Activated CD4-positive, alpha-beta T cell treated with anti-CD3 and anti-CD28 coated beads, Interleukin-2, amount 50 U/mL, for 48 hours (primary cell): ENCODE data around the gene CNNM4.
"Not testable (repeated sequence)": the region's sequence is repeated elsewhere in the genome, so short reads cannot be mapped to it uniquely, and the experiment has no call there.

ENCODE experiments used
- DNase-seq, 2 experiments: peaks; one replicate each; pipeline ENCODE4 v3.0.0-alpha.2; 2020

CNNM4 gene

DNA sequence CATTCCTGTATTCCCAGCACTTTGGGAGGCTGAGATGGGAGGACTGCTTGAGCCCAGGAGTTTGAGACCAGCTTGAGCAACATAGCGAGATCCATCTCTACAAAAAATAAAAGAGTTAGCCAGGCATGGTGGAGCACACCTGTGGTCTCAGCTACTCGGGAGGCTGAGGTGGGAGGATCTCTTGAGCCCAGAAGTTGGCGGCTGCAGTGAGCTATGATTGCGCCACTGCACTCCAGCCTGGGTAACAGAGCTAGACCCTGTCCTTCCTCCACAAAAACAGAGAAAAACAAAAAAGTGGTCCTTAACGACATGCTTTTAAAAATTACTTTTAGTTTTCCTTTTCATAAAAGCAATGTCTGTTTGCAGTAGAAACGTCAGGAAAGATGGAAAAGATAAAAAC is 35.8 kb downstream of the CNNM4 start:
- DNase-seq = not testable (repeated sequence)

DNA sequence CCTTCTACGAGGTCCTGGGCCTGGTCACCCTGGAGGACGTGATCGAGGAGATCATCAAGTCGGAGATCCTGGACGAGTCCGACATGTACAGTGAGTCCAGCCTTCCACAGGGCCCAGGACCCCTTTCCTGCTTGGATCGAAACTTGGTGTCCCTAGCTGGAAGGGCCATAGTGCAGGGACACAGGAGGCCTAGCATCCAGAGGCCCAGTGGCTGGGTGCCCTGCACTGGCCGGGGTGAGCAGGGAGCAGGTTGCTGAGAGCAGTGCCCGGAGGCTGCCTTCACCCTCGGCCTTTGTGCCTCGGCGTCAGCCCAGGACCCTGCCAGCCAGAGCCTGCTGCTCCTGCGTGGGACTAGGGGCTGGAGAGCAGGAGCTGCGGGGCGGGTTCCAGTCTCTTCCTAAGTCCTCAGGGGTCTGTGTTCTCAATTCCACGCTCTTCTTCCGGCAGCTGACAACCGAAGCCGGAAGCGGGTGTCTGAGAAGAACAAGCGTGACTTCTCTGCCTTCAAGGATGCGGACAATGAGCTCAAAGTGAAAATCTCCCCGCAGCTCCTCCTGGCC is 36.4 kb downstream of the CNNM4 start:
- no peak for DNase-seq

DNA sequence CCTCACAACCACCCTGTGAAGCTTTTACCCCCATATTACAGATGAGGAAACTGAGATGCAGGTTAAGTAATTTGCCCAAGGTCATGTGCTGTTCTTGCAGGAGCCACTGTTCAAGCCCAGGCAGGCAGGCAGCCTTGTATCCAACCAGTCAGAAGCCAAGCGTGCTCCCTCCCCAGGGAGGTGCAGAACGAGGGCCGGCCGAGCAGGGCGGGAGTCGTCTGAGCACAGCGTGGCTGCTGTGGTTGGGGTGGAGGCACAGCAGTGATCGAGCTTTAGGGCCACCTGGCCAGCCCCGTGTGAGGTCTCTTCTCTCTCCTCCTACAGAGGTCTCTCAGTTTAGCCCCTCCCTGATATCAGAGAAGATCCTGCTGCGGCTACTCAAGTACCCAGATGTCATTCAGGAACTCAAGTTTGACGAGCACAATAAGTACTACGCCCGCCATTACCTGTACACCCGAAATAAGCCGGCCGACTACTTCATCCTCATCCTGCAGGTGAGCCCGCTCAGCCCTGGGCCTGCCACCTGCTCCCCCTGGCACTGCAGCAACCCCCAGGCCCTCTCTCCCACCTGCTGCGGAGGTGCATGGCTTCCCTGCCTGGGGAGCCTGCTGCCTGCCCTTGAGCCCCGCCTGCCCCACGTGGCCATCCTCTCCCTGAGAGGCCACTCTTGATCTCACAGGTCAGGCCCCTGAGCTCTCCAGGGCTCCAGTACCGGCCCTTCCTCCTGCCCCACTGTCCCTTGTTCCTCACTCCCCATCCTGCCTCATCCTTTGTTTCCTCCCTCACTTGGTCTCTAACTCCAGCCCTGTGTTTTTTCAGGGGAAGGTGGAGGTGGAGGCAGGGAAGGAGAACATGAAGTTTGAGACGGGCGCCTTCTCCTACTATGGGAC is 38.3 kb downstream of the CNNM4 start:
- DNase-seq = no peak

DNA sequence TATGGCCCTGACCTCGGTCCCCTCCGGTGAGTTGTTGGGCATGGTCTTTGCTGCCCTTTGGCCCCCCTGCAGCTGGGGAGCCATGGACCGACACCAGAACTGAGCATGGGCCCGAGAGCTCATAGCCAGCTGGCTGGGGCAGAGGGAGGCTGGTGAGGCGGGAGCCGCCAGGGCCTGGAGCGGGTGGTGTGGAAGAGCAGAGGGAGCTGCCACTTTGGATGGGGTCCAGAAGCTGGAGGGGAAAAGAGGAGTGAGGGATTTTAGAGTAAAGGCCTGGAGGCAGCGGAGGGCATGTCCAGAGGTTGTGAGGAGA is 38.9 kb downstream of the CNNM4 start:
- no peak for DNase-seq

DNA sequence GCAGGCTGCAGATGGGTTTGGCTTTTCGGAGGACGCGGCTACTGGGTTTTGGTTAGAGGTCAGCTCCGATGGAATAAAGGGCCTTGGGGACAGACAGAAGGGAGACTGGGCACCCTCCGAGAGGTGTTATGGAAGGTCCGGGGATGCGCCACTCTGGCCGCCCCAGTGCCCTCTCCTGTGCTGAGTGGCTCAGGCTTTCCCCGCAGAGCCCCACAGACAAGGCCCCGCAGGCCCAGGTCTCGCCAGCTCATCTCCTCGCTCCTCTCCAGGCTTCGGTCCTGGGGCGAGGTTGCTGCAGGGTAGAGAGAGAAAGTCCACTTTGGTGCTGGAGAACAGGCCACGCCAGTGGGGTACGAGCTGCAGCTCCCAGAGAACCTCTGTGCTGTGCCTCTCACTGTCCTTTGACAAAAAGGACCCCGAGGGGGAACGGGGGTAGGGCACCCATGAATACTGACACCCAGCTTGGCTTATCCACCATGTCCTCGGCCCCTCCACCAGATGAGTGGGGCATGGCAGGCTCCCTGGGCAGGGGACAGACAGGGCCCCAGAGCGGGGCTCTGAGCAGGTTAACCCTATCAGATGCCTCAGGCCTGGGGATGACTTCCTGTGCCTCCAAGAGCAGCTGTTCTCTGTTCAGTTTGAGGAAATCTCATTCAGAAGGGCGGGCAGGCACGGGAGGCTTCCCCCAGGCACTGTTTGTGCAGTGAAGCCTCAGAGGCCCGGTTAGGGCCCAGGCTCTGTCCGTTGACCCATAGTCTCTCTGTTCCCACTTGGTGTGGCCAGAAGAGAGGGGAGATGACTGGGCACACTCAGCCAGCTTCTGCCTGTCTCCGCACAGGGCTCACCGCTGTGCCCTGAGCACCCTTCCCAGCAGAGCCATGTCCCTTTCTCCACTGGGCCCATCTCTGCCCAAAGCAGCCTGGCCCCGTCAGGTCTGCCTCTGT is 39.6 kb downstream of the CNNM4 start:
- no peak for DNase-seq

DNA sequence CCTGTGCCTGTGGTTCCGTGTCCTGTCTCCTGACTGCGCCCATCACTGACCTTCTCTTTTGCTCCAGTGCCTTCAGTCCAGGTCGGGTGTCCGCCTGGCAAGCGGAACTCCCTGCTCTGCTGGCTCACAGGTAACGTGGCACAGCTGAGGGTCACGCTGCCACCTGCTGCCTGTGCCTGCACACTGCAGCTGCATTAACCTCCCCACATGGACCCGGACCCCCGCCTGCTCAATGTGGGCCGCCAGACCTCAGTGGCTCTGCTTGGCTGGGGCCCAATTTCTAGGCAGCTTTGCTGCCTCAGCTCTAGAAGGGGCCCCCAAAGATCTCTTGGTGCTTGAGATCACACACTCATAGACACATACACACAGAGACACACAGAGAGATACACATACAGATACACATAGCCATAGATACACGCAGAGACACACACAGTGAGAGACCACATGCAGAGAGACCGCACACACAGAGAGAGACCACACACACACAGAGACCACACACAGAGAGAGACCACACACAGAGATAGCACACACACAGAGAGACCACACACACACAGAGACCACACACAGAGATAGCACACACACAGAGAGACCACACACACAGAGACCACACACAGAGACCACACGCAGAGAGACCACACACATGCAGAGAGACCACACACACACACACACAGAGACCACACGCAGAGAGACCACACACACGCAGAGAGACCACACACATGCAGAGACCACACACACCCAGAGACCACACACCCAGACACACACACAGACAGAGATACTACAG is 40.5 kb downstream of the CNNM4 start:
- peak; percentile 80 to 82 for DNase-seq

DNA sequence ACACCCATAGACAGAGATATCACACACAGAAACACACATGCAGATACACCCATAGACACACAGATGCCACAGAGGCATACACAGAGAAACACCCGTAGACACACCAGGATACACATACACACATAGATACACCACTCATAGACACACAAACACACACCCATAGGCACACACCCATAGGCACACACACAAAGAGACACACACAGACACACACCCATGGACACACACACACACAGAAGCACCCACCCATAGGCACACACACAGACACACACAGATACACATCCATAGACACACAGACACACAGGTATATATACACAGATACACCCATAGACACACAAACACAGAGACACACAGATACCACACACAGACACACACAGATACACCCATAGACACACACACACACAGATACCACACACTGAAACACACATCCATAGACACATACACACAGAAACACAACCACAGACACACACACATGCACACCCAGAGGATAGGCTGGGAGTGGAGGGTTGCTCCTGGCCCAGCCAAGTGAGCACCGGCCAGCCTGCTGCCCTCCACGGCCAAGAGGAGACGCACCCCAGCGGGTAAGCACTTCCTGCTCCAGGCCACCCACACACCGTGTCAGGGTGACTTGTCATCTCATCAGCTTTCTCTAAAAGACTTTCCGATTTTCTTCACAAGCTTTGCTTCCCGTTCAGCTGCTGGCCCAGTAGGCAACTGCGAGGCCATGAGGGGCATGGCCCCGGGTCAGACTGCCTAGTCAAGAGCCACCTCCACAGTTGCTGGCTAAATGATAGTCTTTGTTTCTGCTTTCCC is 41.3 kb downstream of the CNNM4 start:
- peak; percentile 59 to 68 for DNase-seq

DNA sequence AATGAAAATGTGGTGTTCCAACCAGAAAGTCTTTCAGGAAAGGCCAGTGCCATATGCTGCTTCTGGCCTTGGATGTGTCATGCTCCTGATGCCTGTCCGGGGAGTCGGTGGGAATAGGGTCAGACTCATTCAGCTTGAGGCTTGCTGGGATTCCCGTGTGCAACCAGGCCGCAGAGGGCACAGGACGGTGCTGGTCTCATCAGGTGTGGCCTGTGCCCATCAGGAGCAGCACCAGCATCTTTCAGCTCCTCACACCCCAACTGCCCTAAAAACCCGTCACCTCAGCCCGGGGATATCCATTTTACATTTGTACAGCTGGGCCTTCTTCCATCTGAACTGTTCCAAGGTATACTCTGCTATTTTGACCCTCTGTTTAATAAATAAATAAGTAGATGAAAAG is 42.0 kb downstream of the CNNM4 start:
- DNase-seq = no peak

DNA sequence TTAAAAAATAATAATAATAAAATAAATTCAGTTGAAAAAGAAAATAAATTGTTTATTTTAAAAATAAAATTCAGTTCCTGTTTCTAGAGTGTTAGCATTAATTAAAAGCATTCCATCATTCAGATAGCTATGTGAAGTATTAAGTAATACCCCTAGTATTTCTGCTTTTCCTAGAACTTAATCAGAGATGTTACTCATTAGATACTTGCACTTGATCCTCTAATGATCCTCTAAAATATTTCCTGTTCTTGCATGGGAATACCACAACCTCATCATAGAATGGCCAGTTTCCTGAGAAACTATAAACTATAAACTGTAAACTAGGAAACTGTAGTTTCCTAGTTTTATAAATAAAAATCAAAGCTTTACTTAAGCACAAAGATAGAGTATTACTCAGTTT is 44.3 kb downstream of the CNNM4 start:
- no peak for DNase-seq

DNA sequence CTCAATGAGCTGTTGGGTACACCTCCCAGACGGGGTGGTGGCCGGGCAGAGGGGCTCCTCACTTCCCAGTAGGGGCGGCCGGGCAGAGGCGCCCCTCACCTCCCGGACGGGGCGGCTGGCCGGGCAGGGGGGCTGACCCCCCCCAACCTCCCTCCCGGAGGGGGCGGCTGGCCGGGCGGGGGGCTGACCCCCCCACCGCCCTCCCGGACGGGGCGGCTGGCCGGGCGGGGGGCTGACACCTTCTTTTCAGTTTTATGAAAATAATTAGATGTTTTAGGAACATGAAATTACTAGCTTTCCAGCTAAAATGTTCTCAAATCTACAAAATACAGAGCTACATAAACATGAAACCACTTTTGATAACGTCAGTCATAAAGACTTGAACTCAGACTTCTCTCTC is 45.2 kb downstream of the CNNM4 start:
- not testable (repeated sequence) for DNase-seq

DNA sequence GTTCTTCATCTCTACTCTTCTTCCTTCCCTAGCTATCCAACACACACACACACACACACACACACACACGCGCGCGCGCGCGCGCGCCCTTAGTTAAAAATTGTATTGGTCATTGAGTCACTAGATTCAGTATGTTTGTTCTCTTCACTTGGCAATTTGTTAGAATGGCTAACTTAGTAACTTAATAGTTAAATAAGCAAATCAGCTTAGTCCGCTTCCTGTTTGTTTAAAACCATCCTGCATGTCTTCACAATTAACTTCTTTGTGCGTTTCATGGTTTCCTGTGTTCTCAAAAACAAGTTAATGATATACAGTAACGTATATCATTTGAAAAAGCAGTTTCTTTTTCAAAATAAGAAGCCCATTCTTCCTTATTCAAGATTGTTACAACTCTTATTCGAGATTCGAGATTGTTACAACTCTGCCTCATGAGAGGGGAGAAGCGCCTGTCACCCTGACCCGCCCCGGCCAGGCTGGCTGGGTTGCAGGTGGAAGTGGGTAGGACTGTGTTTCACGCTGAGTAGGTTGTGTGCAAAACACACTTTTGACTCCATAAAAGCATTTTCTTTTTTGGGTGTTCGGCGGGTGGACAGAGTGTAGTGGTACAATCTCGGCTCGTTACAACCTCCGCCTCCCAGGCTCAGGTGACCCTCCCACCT is 45.9 kb downstream of the CNNM4 start:
- peak in 1 of 2 experiments; percentile 22 for DNase-seq

DNA sequence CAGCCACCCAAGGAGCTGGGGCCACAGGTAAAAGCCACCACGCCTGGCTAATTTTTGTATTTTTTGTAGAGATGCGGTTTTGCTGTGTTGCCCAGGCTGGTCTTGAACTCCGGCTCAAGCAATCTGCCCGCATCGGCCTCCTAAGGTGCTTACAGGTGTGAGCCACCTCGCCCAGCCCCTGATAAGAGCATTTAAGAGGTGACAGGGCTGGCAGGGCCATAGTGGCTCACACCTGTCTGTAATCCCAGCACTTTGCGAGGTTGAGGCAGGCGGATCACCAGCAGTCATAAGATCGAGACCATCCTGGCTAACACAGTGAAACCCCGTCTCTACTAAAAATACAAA is 46.4 kb downstream of the CNNM4 start:
- DNase-seq = no peak

DNA sequence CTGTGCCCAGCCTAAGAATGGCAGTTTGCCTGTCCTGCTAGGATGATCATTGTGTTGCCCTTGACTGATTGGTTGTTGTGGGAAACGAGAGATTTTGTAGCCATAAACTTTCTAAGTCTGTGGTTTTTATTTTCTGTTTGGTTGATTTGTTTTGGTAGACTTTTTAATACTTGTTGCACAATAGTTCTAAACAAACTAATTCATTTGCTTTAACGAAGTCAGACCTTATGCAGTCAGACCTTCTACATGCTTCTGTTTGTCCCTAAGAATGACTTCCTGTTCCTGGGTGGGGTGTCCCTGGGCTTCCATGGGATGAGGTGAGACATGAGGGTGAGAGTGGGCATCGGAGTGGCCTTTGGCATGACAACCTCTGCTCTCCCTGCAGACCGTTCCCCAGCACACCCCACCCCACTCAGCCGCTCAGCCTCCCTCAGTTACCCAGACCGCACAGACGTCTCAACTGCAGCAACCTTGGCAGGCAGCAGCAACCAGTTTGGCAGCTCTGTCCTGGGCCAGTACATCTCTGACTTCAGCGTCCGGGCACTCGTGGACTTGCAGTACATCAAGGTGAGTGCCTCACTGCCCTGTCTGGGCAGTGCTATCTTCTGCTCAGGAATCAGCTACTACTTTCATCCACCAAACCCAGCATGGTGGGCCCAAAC is 47.6 kb downstream of the CNNM4 start:
- no peak for DNase-seq

DNA sequence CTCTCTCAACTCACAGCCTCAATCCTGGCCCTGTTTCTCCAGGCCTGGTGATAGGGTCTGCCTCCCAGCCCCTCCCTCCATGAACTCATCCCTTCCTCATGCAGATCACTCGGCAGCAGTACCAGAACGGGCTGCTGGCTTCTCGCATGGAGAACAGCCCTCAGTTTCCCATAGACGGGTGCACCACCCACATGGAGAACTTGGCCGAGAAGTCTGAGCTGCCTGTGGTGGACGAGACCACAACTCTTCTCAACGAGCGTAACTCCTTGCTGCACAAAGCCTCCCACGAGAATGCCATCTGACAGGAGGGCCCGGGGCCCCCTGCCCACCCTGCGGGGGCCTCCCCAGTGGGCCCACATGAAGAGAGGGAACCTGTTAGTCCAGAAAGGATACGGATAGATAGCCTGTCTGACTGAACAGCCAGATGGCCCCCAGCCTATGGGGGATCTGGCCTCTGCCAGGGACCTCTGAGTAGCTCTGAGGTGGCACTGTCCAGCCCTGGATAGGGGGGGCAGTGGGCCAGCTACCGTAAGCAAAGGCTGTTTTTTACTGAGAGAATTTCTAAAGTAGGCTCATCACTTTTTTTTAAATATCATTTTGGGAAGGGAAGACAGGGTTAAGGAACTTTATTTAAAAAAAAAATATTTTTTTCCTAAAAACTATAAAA is 48.6 kb downstream of the CNNM4 start:
- DNase-seq = no peak

DNA sequence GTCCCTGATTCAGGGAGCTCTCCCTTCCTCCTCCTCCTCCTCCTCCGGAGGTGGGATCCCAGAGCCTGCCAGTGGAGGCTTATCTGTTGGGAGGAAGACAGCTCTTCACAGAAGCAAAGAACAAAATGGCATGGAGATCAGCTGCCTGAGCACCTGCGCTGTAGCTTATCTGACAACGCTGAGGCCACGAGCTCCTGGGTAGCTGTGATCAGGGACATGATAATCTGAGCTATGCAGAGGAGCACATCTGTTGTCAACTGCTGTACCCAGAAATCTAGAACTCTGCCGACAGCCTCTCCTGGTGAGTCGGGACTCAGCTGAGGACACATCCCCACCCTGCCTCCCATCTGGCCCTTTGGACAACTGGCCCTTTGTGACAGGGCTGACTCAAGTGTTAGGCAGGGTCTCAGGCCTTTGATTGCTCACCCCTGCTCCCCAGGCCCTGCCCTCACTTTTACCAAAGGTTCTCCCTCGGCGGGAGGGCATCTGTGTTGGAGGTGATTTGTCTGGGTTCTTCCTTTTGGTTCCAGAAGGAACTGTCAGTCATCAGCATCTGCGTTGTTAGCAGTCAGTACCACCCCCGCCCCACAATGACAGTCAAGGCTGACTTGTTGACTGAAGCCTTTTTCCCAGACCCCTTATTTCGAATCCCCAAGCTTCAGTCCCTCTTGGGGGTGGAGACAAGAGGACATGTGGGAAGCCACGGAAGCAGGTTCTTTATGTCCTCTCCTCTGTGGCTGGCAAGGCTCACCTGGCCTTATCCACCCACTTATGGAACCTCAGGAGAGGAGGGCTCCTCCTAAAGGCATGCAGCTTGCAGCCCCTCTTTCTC is 49.5 kb downstream of the CNNM4 start:
- no peak for DNase-seq

DNA sequence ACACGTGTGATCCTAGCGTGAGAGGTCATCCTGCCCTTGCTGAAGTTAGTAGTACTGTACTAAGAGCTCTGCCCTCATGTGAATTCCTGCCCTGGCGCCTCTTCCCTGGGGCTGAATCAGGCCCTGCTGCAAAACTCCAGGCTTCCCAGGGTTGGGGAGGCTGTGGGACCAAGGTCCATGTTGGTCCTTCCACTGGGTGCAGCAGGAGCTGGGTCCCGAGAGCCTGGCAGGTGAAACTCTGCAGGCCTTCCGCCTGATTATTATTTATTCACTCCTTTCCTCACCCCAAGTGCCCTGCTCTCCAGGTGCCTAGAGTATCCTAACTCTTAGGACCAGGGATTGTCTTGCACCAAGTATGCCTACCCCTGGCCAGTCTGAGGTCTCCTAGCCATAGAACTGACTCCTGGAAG is 50.1 kb downstream of the CNNM4 start:
- DNase-seq = no peak

DNA sequence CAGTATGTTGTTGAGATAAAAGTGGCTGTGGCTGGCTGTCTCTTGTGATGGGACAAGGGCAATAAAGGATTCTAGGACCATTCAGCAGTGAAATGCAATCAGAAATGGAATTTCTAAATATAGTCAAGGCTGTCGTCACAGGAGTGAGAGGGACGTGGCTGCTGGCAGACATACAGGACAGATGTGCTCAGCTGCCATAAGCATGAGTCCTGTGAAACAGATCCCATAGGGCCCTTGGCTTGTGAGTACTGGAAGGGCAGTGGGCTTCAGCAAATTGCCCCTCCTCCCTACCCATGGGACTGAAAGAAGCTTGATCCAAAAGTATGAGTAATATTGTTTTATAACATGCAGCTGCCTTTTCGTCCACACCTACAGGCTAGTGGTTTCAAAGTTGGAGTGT is 51.2 kb downstream of the CNNM4 start:
- DNase-seq = no peak

DNA sequence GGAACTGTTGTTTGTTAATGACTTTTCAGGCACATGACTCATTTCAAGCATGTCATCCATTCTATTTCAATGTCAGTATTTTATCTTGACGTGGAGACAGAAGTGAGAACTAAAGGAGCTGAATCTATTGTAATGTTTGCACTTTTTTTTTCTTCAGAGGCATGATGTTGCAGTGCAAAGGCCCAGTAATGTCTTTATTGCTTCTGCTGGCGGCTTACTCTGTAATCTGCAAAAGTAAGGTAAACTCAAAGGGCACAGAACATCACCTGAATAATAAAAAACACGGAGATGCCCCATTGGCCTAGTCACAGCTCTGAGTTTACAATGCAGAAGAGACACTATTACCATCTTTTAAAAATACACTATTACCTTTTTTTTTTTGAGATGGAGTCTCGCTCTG is 53.0 kb downstream of the CNNM4 start:
- no peak for DNase-seq
